Stimulated activated CD8-positive, alpha-beta memory T cell treated with anti-CD3 and anti-CD28 coated beads, Interleukin-4, amount 100 ng/mL, for 24 hours (primary cell): Measurements from ENCODE around the gene PUS1.

Experiments used
- DNase-seq: peaks from one replicate; pipeline ENCODE4 v3.0.0-alpha.2; 2020; ENCODE audit warnings: low read depth

Gene PUS1

GRCh38 chr12:131916306-131917138, 12.6 kb upstream of the PUS1 start:
- no peak for DNase-seq

- no peak for DNase-seq
Measured at GRCh38 chr12:131917139-131917710, 11.9 kb upstream of the PUS1 start.

- DNase-seq: no peak
Measured at GRCh38 chr12:131917711-131918306, 11.3 kb upstream of the PUS1 start.

- no peak for DNase-seq
Measured at GRCh38 chr12:131918311-131919050, 10.6 kb upstream of the PUS1 start.

- DNase-seq: no peak
Measured at GRCh38 chr12:131919051-131919347, 10.1 kb upstream of the PUS1 start.

- DNase-seq: no peak
Measured at GRCh38 chr12:131919366-131920156, 9.5 kb upstream of the PUS1 start.

GRCh38 chr12:131920157-131920508, 8.9 kb upstream of the PUS1 start:
- DNase-seq: no peak

- DNase-seq: no peak
Measured at GRCh38 chr12:131920902-131921840, 7.9 kb upstream of the PUS1 start.

GRCh38 chr12:131921866-131922769, 7.0 kb upstream of the PUS1 start:
- no peak for DNase-seq

- no peak for DNase-seq
Measured at GRCh38 chr12:131922772-131923171, 6.3 kb upstream of the PUS1 start.

GRCh38 chr12:131923260-131923659, 5.8 kb upstream of the PUS1 start:
- DNase-seq: no peak

- DNase-seq: no peak
Measured at GRCh38 chr12:131927110-131928079, 1.7 kb upstream of the PUS1 start.

GRCh38 chr12:131928080-131928710, 881 bp upstream of the PUS1 start:
- no peak for DNase-seq

GRCh38 chr12:131929581-131930456, 743 bp downstream of the PUS1 start:
- no peak for DNase-seq

- no peak for DNase-seq
Measured at GRCh38 chr12:131930510-131930909, 1.4 kb downstream of the PUS1 start.

GRCh38 chr12:131933387-131933786, 4.3 kb downstream of the PUS1 start:
- no peak for DNase-seq

GRCh38 chr12:131934535-131934934, 5.5 kb downstream of the PUS1 start:
- DNase-seq: no peak
